Kidney tubule cell (primary cell): ENCODE measurements around the gene HCN4.
"Not testable (repeated sequence)": the region's sequence is repeated elsewhere in the genome, so short reads cannot be mapped to it uniquely, and the experiment has no call there.

ENCODE experiments used
- DNase-seq: peaks from one replicate; pipeline ENCODE4 v3.0.0-alpha.2; 2018; ENCODE audit warnings: low spot score

The HCN4 gene

GRCh38 chr15:73324496-73325170 is 44.1 kb downstream of the HCN4 start:
- DNase-seq, result no peak

DNA sequence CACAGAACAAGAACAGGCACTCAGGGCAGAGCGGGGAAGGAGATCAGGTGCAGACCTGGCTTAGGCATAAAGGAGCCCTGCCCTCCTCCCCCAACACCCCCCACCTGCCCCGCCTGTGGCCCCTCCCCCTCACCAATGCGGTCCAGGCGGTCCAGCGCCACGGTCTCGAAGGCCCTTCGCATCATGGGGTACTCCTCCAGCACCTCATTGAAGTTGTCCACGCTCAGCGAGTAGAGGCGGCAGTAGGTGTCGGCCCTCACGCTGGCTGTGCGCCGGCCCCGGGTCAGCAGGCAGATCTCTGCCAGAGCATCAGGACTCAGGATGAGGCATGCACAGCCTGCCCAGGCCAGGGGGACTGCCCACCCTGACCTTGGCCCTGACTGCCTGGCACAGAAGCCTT is 44.8 kb downstream of the HCN4 start:
- DNase-seq, result no peak

DNA sequence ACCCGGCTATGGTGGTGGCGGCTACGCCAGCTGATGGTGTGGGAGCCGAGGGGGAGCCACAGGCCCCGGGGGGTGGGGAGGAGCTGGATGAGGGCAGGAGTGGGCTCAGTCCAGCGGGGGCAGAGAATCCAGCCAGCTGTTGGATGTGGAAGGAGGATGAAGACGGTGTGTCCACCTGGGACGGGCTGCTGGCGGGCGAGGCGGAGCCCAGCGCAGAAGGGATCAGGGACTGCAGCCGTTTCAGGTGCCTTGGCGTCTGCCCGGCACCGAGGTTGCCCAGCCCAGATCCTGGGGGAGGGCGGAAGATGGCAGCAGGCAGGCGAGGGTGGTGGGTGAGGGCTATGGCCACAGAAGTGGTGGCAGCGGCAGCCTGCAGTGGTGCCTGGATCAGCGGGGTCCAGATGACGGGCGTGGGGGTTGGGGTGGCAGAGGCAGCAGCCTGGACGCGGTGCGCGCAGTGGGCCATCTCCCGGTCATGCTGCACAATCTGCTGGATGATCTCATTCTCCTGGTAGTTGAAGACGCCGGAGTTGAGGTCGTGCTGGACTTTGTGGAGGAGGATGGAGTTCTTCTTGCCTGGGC is 45.3 kb downstream of the HCN4 start:
- no peak for DNase-seq

- no peak for DNase-seq
Measured at GRCh38 chr15:73322665-73323373, 45.9 kb downstream of the HCN4 start.

- no peak for DNase-seq
Measured at GRCh38 chr15:73321496-73322450, 47.0 kb downstream of the HCN4 start.

- DNase-seq, result no peak
Measured at GRCh38 chr15:73320619-73321180, 48.1 kb downstream of the HCN4 start.

GRCh38 chr15:73319460-73320245 is 49.1 kb downstream of the HCN4 start:
- DNase-seq, result no peak

DNA sequence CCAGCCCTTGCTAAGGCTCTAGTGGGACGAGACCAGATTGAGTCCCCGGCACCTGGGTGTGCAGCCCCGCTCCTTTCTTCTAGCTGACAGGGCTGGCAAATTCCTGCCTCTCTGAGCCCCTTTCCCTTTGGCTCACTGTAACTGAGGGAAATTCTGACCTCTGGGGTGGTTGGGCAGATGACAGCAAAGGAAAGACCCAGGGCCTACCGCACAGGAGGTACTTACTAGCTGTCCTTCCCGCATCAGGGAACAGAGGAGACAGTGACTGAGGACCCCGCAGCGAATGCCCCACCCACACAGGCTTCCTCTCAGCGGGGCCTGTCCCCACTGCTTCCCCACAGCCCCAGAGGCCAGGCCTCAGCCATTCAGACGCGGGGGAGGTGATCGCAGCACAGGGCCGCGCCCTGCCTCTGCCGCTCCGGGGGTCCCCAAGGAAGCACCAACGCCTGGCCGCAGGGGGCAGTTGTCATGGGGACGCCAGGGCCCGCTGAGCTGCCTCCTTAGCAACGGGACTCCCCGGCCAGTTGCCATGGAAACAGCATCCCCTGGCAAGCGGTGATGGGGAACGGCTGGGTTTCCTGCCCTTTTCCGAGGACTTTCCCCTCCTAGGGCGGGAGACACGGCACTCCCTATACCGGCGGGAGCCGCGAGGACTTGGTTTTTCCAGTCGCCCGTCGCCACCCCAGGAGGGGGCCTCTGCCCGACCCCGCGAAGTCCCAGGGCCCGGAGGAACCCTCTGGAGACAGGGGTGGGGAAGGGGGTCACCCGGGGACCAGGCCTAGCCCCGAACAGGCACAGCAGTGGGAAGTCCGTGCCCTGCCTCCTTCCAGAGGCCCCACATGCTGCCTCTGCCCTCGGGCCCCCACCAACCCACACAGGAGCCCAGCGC is 50.1 kb downstream of the HCN4 start:
- peak; percentile 35 for DNase-seq

DNA sequence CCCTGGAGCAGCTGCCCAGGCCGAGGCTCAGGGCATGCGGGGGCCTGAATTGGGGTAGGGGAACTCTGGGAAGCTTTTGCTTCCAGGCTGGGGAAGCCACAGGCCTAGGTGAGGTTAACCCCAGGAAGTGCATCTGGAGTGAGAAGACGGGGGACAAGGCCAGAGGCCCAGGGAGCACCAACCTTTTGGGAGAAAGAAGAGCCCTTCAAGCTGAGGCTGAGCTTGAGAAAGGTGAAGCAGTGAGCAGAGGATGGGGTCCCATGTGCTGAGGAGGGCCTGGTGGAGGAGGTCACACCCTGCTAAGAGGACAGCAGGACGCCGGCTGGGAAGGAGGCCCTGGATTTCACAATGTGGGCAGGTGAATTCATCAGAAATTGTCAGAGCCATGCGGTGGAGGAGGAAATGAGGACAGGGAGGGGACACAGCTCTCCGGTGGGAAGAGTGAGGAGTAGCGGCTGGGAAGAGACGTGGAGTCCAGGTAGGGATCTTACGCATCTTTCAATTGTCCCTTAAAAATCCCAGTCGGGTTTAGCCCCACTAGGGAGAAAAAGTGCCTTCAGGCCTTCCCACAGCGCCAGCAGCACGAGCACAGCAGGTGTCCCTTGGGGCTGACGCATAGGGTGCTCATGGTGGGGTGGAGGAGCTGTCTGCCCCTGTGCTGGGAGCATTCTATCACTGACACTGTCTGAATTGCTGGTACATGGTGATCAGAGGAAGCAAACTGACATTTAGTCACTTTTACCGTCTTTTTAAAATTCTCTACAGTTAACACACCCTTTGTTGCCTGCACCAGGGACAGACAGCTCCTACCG is 50.9 kb downstream of the HCN4 start:
- DNase-seq, result no peak

- no peak for DNase-seq
Measured at GRCh38 chr15:73313861-73314260, 54.9 kb downstream of the HCN4 start.

DNA sequence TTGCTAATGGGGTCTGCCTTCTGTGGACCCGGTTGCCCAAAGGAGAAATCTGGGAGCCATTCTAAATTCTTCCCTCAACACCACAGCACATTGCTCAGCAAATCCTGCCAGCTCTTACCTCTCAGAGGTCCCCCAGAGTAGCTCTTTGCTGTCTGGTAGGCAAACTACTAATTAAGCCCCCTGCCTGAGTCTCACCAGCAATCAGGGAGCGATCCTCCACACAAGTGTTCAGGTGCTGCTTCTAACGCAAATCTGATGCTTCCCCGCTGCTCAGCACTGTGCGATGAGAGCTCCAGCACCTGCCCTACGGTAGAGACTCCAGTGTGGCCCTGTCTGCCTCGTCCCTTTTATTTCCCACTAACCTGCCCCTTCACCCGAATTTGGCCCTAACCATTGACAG is 60.5 kb downstream of the HCN4 start:
- no peak for DNase-seq

GRCh38 chr15:73305331-73306211 is 63.2 kb downstream of the HCN4 start:
- DNase-seq, result peak; percentile 76

- DNase-seq, result no peak
Measured at GRCh38 chr15:73303636-73304035, 65.1 kb downstream of the HCN4 start.

GRCh38 chr15:73300286-73300685 is 68.5 kb downstream of the HCN4 start:
- not testable (repeated sequence) for DNase-seq

- DNase-seq, result no peak
Measured at GRCh38 chr15:73298522-73299245, 70.1 kb downstream of the HCN4 start.

DNA sequence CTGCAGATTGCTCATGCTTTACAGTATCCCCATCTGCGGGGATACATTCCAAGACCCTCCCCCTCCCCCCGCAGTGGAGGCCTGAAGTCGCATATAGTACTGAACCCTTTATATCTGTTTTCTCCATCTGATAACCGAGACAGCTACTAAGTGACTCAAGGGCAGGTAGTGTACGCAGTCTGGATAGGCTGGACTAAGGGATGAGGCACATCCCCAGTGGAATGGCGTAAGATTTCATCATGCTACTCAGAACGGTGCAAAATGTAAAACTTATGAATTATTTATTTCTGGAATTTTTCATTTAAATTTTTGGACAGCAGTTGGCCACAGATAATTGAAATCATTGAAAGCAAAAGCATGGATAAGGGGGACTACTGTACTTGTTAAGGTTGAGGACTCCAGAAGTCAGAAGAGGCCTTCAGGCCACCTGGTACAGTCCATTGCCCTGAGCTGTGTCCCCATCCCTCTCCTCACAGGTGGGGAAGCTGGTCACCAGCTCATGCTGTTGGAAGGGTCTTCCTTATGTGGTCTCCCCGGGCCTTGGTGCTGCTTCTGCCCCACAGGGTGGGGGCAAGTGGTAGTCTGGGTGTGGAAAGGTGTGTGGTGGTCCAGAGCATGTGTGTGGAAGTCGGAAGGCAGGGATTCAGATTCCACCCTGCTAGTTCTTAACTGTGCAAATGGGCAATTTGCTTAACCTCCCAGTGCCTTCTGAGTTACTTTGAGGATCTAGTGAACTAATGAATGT is 72.0 kb downstream of the HCN4 start:
- DNase-seq, result no peak
